DMS153 treated with DMSO at 0.1 percent for 48 hours (cell line): Measurements from ENCODE around the gene ACAP3.

ENCODE experiments used
- DNase-seq: peaks from one replicate; lab custom pipeline; 2025; ENCODE audit not compliant: unreplicated experiment; lab: John Stamatoyannopoulos, UW

ACAP3 gene

DNA sequence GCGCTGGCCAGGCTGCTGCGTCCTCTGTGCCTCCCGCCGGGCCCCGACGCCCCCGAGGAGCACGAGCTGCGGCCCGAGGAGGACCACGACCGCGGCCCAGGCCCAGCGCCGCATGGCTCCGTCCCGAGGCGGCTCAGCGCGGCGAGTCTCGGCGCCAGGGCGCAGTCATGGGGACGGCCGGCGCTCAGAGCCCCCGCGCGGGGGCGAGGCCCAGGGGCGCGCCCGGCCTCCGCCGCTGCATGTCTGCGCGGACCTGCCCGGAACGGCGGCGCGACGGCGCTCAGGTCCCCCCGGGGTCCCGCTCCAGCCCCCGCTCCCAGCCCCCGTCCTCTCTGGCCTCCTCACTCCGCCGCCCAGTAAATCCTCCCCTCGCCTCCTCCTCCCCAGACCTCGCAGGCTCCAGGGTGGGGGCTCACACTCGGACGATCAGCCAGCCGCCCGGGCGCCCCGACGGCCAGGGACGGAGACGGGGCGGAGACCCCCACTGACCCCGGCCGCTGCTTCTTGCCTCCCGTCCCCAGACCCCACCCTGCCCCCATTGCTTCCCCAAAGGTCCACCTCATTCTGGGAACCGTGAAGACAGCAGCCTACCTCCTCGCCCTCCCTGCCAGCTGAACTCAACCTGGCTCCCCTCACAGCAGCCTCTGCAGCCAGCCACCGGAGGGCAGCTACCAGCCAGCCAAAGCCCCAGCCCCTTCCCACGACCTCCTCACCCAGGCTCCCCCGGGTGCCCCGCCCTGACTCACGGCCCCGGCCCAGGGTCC lies 61.0 kb downstream of the ACAP3 start, which contains the start of gene C1QTNF12:
Gene C1QTNF12, minus strand, starts transcription at position 146 of the 764 bp plus-strand sequence. Its CDS starts 32 bp downstream, at position 114.
- no peak for DNase-seq

DNA sequence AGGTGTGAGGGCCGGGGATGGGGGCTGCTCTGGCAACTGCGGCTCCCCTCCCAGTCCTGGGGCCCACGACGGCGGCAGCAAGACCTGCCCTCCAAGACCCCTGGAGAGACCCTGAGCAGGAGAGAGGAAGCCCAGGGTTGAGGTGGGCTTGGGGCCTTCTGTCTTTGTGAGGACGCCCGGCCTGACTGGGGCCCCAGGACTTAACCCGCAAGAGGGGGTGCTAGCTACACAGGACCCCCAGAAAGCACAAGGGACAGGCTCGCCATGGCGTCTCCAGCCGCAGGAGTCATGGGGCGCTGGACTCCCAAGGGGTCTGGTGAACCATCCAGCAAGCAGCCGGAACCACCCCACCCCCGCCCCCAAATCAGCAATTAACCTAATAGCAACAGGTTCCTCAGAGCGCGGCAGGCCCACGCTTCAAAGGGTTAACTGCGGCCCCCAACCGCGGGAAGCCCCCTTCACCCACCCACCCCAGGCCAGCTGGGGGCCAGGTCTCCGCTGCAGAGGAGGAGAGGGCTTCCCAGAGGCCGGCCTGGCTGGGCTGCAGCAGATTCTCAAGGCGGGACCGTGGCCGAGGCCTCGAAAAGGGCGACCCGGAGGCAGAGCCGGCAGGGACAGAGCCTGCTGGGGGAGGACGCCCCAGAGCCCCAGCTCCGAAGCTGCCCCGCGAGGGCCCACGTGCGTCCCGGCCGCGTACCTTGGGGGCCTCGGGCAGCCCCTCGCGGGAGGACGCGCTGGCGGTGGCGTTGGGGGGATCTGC lies 61.7 kb downstream of the ACAP3 start:
- no peak for DNase-seq

GRCh38 chr1:1245178-1245816 lies 62.4 kb downstream of the ACAP3 start:
- DNase-seq = no peak

DNA sequence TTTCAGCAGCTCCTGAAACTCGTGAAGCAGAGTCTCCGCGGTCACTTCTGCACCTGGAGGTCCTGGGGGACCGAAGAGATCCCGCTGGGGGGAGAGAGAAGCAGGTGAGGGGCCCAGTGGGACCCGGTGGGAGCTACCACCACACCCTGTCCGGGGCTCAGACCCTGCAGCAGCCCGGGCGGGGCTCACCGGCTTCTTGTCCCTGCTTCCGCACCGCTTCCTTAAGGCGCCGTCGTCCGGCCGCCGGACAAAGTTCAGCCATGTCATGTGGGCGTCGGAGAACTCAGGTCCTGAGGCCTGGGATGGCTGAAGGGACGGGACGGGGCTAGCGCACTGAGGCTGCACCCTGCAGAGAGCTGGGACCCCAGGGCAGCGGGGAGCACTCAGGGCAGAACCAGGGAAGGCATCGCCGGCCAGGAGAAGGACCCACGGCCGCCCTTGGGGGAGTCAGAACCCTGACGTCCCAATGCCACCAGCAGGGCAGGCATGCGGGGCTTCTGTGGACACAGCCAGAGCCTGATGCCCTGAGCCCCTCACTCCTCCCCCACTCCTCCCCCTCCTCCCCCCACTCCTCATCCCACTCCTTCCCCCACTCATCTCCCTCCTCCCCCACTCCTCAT lies 63.4 kb downstream of the ACAP3 start:
- DNase-seq = no peak

DNA sequence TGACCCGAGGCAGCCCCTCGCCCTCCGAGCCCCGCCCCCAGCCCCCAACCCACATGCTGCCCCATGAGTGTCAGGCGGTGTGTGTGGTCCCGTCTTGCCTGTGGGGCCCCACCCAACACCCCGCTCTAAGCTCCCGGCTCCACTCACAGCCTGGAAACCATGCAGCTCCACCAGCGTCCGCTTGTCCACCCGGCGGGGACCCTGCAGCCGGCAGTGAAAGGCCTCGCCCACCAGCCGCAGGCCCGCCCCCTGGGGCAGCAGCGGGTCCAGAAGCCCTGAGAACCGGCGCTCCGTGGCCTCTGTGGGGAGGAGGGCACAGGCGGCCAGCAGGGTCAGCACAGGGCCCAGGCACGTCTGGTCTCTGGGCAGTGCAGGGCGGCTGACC lies 63.9 kb downstream of the ACAP3 start:
- DNase-seq = no peak

- no peak for DNase-seq
Measured at GRCh38 chr1:1243266-1243660, 64.5 kb downstream of the ACAP3 start.

DNA sequence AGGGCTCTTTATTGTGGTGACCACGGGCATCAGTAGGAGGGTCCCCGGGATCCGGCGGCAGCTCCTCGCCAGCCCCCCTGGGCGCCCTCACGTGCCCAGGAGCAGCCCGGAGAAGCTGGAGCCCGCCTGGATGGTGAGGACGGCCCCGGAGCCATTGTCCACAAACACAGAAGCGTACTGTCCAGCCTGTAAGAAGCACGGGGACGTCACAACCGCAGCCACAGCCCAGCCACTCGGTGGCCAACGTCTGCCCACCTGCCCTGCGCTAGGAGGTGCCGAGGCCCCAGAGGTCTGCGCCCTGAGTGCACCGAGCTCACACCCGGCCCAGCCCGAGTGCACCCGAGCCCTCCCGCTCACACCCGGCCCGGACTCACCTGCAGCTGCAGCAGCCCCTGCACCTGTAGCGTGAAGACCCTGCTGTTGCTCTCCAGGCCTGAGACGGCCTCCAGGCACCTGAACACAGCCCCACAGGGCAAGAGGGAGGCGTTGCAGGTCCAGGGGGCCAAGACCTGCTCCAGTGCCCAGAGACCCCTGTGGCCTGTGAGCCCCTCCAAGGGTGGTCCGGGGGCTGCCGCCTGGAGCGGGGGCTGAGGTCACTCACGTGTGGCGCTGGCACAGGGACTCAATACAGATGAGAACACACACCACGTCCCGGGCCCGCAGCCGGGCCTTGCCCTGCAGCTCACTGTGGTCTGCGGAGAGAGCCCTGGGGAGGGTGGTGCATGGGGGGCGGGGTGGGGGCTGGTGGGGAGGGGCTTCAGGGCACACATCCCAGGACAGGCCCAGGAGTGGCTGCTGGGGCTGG lies 65.1 kb downstream of the ACAP3 start:
- no peak for DNase-seq
